LNCAP (cell line): ENCODE results near the gene GLT8D1.

ENCODE experiments used
- CTCF ChIP-seq: fragments of 450-650 bp; IDR thresholded peaks from 2 replicates; pipeline ENCODE4 v1.5.1; 2017; ENCODE audit warnings: mild to moderate bottlenecking

GLT8D1 gene

GRCh38 chr3:52705438-52705687, 228 bp downstream of the GLT8D1 start:
- TF ChIP-seq CTCF: no peak

GRCh38 chr3:52704611-52705437, 767 bp downstream of the GLT8D1 start:
- no peak for TF ChIP-seq CTCF

- no peak for TF ChIP-seq CTCF
Observed at GRCh38 chr3:52703341-52703740, 2.2 kb downstream of the GLT8D1 start.

- no peak for TF ChIP-seq CTCF
Observed at GRCh38 chr3:52697632-52697965, 8.0 kb downstream of the GLT8D1 start.

GRCh38 chr3:52696830-52697631, 8.6 kb downstream of the GLT8D1 start:
- TF ChIP-seq CTCF: no peak

- TF ChIP-seq CTCF: no peak
Observed at GRCh38 chr3:52695798-52696671, 9.6 kb downstream of the GLT8D1 start.

GRCh38 chr3:52694528-52695189, 10.9 kb downstream of the GLT8D1 start:
- TF ChIP-seq CTCF: no peak
